Measurements from ENCODE around the gene MCTP1.
"Not testable (repeated sequence)": the region's sequence is repeated elsewhere in the genome, so short reads cannot be mapped to it uniquely, and the experiment has no call there.

Gene MCTP1

DNA sequence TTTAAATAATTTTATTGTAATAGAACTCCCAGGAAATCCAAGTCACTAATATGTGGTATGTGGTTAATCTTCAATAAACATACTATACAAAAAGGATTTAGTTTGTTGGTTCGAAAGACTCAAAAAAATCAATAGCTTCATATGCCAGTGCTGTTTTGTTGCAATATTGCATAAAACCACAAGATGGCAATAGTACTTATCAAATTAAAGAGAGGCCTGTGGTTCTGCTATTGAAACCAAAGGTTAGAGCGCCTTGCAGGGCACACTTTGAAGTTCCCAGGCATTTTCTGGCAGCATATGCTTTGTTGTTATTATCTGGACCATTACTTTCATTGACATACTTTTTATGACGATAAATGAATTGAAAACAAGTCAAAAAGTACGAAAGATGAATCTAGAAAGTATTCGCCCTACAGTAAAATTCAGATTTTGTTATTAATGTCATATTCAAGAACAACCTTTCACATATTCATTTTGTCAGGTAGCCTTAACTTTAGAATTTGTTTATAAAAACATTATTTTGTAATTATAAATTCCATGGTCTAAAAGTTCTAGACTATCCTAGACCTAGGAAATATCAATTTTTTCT is 316.3 kb downstream of the MCTP1 start:
- no peak for DNase-seq (ENCODE audit: low read depth, low spot score)

DNA sequence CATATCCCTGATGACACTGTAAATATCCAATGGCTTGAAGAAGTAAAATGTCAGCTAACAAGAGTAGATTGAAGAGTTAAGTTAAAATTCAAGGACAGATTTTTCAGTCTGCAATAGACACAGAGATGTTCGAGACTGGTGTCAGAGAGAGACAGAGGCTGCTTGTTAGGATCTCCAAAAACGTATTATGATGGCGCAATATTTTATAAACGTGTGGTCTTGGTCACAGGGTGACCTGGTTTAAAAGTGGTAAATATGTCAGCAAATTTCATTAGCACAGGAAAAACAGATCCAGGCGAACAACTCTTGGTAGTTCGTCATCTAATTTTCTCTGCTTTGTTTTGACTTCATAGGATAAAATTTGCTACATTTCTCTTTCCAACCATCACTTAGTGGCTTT is 317.4 kb downstream of the MCTP1 start:
- DNase-seq (ENCODE audit: low read depth, low spot score) = no peak

DNA sequence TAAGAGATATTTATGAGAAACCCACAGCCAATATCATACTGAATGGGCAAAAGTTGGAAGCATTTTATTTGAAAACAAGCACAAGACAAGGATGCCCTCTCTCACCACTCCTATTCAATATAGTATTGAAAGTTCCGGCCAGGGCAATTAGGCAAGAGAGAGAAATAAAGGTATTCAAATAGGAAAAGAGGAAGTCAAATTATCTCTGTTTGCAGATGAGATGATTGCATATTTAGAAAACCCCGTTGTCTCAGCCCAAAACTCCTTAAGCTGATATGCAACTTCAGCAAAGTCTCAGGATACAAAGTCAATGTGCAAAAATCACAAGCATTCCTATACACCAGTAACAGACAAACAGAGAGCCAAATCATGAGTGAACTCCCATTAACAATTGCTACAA is 325.6 kb downstream of the MCTP1 start:
- DNase-seq (ENCODE audit: low read depth, low spot score) = not testable (repeated sequence)

DNA sequence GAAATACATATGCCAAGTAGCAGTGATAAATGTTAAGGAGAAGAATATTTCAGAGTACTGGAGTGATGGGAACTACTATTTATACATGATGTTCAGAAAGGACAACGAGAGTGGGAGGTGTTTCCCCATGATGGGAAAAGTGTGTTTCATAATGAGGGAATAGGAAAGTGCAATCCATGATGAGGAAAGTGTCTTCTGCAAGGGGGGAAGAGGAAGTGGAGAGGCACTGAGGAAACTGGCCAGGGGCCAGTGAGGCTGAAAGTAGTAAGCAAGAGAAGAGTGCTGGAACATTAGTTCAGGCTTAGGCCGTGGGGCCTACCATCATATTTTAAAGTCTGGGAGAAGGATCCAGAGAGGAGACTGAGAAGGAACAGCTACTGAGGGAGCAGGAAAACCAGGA is 339.2 kb downstream of the MCTP1 start:
- no peak for DNase-seq (ENCODE audit: low read depth, low spot score)

DNA sequence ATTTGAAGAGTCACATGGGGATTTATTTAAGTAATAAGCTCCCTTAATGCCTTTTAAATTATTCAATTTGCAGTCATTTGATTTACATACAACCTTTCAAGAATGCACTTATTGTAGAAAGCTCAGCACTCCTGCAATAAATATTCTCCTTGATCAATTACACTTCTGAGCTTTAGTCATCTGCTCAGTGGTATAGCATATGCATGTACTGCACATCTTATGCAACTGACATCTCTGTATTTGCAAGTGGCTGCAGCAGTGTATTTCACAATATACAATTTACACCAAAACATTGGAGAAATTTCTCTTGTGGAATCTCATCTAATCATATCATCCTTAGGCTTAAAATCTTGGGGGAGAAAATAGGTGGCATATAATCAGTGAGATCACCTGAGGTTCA is 340.7 kb downstream of the MCTP1 start:
- DNase-seq (ENCODE audit: low read depth, low spot score) = no peak

DNA sequence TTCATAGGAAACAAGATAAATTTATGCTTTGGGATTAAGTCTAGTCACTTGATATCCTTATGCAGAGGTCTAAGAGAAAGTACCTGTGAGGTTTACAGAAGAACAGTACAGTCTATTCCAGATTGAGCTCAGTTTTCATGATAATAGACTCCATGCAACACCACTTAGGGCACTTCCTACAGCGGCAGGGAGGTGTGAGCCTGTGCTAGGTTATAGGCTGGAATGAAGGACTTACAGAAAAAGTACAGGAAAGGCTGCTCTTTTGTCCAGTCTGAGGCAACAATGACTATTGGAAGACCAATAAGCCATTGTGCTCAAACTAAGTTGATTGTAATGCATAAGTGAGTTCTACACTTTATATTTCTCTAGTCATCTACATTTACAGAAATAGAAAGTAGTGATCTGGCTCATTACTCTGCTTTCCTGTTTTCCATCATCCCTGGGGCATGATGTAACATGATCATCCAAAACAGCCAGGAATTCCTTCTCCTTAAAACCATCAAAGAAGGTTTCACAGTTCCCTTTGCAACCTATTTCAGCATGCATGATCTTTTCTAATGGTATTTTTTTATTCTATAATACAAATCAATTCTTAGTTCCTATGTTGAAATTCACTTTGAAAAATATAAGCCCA is 343.7 kb downstream of the MCTP1 start:
- no peak for DNase-seq (ENCODE audit: low read depth, low spot score)

DNA sequence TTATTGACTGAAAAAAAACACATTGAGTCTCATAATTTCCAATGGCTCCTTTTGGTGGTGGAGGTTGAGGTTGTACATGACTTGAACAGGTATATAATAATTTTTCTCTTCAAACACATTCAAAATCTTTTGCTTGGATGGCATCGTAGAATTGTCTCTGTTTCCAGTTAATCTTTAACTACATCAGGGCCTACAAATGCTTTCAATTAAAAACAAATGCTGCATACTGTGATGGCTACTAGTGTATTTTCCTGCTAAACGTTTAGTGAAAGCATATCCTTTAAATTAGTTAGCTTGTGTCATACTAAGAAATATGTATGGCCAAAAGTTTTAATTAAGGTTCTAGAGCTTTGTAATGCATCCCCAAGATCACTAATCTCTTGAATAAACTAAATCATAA is 352.6 kb downstream of the MCTP1 start:
- no peak for DNase-seq (ENCODE audit: low read depth, low spot score)

DNA sequence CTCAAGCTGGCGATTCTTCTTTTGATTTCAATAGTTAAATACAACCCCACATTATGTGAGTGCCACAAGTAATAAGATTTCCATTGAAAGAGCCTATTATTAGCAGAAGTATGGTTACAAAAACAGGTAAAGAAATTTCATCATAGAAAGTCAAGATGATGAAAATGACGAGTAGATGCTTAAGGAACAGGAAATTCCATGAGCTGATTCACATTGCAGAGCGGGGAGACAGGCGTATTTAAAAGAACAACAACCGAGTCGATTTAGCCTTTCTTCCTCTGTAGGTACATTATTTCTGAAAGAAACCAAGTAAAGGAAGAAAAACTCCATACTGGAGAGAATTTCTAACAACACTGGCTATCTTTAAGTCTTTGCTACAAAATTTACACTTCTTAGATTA is 356.0 kb downstream of the MCTP1 start:
- no peak for DNase-seq (ENCODE audit: low read depth, low spot score)

DNA sequence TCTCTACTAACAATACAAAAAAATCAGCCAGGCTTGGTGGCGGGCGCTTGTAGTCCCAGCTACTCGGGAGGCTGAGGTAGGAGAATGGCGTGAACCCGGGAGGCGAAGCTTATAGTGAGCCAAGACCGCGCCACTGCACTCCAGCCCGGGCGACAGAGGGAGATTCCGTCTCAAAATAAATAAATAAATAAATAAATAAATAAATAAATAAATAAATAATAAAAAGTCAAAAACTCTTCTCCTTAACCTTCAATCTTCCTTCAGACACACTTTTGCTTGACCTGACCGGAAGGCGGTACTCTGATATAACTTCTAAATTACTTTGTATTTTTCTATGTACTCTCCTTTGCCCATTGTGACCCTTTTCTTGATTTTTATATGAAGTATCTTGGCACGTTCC is 364.3 kb downstream of the MCTP1 start:
- DNase-seq (ENCODE audit: low read depth, low spot score) = no peak

DNA sequence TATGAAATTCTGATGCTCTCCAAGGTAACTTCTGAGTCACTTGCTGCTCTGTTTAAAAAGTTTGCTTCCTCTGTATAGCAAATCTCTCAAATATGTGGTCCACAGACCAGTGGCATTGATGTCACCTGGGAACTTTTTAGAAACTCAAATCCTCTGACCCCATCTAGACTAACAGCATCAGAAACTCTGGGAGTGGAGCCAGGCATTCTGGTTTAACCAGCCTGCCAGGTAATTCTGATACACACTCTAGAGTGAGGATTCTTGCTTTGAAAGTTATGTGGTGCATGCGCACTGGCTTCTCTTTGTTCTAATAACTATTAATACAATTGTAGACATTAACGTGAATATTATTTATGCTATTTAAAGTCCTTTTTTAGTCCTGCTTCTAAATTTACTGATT is 368.3 kb downstream of the MCTP1 start:
- no peak for DNase-seq (ENCODE audit: low read depth, low spot score)

DNA sequence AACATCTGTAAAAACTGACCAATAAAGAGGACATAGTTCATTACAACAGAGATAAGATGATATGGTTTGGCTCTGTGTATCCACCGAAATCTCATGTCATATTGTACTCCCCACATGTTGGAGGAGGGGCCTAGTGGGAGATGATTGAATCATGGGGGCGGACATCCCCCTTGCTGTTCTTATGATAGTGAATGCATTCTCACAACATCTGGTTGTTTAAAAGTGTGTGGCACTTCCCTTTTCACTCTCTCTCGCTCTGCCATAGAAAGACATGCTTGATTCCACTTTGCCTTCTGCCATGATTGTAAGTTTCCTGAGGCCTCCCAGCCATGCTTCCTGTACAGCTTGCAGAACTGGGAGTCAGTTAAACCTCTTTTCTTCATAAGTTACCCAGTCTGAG is 373.6 kb downstream of the MCTP1 start:
- DNase-seq (ENCODE audit: low read depth, low spot score) = no peak

DNA sequence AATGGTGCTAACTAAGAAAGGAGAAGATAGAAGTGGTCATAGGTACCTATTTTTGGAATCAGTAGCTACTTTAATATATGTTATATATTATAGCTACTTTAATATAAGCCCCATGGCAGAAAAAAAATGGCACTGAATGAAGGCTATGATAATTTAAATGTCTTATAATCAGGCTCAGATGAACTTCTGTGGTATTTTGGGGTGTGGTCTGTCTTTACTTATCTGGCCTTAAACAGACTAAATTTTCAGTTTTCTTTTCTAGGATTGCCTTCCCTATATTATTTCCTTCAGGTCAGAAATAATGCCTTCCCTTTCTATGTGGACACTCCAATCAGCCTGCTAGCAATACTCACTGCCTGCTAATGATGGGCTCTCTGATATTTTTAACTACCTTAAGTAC is 374.2 kb downstream of the MCTP1 start:
- no peak for DNase-seq (ENCODE audit: low read depth, low spot score)

DNA sequence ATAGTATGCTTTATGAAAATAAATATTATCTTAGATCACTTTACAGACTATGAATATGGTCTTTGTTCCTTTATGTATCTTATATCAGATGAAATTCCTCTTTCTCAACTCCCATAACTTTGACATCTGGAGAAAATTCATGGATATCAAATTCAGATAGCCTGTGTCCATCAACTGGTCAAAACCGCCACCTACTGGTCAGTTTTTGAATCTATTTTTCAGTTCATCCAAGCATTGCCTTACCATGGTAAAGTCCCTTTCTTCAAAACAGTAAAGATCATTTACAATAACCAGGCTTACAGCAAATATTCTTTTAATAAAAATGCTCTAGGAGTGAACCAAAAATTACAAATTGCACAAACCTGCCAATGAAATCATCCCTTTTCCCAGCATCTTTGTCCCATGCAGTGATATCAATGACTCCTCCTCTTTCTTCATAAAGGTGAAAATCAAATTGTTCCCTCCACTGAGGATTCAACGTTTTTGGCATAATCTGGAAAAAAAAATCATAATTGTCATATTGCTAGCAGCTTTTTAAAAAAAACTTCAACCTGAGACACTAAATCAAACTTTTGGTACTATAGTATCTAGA is 375.9 kb downstream of the MCTP1 start:
- DNase-seq (ENCODE audit: low read depth, low spot score) = no peak

DNA sequence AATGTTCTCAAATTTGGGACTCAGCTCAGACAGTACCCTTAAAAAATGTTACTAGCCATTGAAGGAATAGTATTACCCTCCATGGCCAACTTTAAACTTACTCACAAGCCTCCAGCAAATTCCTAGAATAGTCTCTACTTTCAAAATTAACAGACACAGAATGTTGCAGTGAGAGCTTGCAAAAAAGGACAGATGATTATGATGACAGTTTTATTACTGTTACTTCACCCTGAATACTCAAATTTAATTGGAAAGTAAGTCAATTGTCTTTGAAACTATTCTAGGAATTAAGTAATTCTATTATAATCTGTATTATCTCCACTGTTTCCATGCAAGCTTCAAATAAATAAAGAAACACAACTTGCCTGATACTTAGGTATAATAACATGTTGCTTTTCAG is 378.1 kb downstream of the MCTP1 start:
- no peak for DNase-seq (ENCODE audit: low read depth, low spot score)

DNA sequence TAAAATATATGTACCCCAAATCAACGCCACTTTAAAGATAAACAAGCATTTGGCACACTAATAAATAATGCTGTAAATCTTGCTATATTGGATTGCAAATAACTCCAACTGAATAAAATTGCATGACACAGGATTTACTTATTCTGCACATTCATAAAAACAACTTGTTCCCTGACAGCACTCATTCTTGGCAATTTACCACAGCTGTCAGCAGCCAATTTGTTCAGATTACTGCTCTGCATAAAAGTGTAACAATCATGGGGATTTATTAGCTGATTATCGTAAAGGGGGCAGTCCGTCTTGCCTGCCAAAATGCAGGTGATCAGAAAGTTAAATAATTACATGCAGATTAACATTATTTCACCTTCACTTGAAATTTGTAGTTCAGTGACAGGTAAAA is 381.2 kb downstream of the MCTP1 start:
- no peak for DNase-seq (ENCODE audit: low read depth, low spot score)

DNA sequence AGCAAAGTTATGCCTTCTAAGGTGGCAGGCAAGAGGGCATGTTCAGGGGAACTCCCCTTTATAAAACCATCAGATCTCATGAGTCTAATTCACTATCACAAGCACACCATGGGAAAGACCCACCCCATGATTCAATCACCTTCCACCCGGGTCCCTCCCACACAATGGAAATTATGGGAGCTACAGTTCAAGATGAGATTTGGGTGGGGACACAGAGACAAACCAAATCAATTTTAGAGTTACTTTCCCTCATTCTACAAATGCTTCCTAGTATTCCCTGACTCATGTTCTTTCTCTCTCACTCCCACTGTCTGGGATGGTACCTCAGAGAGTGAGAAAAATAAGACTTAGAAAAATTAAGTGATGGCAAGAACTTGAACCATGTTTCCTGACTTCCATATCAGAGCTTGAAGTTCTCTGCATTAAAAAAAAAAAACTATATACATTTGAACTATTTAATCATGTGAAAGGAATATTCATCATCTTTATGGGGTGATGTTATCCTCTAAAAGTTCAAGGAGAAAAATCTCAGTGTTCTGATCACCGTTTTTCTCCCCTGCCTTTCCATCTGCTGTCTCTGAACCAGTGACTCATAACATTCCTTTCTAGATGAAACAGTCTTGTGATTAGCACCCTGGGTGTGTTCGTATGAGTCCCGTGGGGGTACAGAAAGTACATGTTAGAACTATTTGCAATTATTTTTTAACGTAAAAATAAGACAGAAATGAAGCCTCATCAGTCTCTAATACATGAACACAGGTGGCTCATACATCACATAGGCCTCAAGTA is 383.5 kb downstream of the MCTP1 start:
- no peak for DNase-seq (ENCODE audit: low read depth, low spot score)

DNA sequence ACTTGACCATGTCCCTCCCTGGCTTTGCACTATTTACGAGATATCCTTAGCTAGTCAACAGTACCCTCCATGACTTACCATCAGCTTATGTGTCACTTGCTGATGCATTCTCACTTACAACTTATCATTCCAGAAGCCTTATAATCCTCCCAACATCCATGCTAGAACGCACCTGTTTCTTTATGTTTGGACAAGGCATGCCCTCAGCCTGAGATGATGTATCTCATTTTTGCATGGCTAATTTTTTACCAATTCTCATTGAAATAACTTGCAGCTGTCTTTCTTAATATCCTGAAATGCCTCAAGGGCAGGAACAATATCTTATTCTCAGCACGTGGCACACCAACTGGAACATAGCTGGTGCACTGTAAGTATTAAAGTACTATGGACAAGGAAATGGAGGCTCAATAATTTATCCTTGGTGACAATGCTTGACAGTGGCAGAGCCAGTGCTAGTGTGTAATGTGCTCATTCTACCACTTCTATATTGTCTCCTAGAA is 384.8 kb downstream of the MCTP1 start:
- DNase-seq (ENCODE audit: low read depth, low spot score) = no peak

DNA sequence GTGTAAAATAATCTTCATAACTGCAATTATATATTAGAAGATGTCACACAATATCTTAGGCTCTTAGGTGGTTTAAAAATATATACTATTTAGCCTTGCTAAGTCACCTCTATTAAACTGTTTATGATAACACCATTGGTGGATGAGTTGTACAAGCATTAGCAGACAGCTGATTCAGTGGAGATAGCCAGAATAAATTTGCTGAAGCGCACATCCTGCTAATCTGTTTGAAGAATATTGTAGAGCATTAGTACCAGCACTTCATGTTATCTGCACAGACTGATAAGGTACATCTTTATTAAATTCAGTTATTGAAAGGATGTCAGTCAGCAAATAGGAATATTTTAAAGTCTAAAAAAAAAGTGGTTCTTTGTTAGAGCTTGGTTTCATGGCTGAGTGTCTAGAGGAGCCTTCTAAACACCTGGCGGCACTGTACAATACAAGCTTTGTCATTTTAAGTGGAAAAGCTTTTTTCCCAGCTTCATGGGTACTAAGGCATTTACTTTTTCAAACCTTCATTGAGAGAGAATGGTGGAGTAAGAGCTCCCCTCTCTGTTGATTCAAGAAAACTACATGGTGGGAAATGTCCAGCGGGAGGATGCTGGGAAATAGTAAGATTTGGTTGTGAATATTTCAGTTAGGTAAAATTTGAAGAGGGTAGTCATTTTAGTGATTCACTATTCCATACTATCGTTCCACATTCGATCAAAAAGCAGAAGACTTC is 391.3 kb downstream of the MCTP1 start:
- no peak for DNase-seq (ENCODE audit: low read depth, low spot score)

DNA sequence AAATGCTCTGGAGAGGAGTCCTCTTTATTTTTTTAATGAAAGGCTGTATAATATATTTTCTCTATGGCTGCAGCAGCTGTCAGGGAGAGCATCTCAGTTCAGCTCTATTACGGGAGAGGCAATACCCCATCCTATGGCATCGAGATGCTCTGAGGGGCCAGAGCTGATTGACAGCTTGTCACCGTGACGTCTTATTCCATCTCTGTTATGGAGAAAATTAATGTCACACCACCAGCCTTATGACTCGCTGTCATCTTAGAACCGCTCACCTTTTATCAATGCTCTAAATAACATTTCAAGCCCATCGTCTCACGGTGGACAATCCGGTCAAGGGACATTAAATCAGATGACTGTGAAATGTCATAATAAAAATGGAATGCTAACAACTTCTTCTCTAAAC is 392.9 kb downstream of the MCTP1 start:
- no peak for DNase-seq (ENCODE audit: low read depth, low spot score)

DNA sequence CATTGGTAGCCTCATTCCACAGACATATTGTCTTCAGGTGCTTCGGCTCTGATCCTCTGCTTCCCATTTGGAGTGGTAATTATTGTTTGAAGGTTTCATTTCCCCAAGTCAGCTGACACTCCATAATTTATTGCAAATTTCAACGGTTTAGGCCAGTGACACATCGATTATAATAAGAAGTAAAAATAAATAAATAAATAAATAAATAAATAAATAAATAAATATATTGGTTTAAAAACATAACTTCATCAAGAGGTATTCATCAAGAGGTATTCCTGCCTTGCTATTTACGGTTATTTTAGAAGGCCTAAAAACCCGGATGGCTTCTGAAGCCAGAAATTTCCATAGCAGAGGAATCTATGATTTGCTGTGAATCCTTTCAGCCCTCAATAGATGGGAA is 393.3 kb downstream of the MCTP1 start:
- DNase-seq (ENCODE audit: low read depth, low spot score) = no peak

DNA sequence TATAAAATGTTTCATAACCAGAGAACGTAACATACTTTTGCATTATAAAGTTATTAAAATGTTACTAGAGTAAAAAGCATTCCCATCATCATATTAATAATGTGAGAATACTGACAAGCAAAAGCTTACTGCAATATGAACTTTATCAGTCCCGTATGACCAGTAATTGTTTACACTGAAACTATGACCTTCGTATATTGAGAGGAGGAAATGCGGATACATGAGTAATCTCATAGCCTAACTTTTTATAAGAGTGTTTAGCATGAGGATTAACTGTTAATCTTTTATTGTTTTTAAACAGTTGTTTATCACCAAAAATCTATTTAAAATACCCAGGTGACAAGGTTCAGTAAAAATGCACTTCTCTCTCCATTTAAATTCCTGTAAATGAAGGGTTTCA is 394.0 kb downstream of the MCTP1 start:
- DNase-seq (ENCODE audit: low read depth, low spot score) = no peak

DNA sequence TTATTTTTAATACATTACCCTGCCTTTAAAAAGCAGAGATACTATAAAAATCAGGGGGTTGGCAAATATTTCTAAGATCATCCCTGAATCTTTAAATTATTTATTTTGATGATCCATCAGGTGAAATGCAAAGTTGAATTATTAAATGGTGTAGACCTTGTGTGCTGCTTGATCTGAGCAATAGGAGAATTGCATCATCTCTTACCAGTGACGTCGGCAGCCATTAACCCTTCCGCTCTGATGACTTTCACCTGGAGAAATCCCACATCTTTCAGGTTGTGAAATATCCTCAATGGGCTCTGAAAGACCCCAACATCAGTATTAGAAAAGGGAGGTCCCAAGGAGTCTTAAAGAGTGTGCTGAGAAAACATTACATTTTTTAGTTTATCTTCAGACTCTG is 396.2 kb downstream of the MCTP1 start:
- no peak for DNase-seq (ENCODE audit: low read depth, low spot score)

Data from activated CD4-positive, CD25-positive, alpha-beta regulatory T cell treated with anti-CD3 and anti-CD28 coated beads, Interleukin-2, amount 50 U/mL, for 16 hours (primary cell).